Measurements from ENCODE around the gene MEX3B.

DNA sequence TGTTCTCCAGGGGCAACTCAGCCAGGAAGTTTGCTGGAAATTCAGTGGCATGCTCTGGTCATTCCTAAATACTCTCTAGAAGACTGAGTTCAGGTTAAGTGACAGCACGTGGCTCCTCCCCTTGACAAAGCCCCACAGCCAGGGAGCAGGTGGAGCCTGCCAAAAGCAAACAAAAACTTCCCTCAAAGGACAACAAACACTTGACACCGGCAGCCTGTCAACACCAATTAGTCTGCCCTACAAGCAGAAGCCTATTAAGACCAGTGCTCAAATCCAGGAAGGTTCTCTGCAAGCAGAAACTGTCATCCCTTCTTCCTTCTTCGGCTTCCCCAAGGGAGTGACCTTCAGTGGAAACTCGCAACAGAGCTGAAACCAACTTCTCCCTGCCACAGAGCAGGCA lies 5.0 kb downstream of the MEX3B start:
- TF ChIP-seq CTCF (IDR thresholded peaks at IDR 0.05) (no peak), POLR2AphosphoS5 (IDR thresholded peaks at IDR 0.05) (no peak), EP300 (IDR thresholded peaks at IDR 0.05) (no peak), POLR2A (IDR thresholded peaks at IDR 0.05) (no peak)

Data from gastroesophageal sphincter (tissue), 3 donors.